HG03460 (cell line): ENCODE measurements around the gene ELMO2.
A peak's percentile ranks its signal among the peaks of the same experiment; 100 is the strongest.
"Not testable (repeated sequence)": the region's sequence is repeated elsewhere in the genome, so short reads cannot be mapped to it uniquely, and the experiment has no call there.

ENCODE experiments used
- ATAC-seq: cut with Tn5 transposase; IDR thresholded peaks from one replicate; pipeline ENCODE4 v1.9.1; 2021; ENCODE audit not compliant: unreplicated experiment

ELMO2 gene

GRCh38 chr20:46407671-46407996, 1.2 kb upstream of the ELMO2 start:
- ATAC-seq, result no peak

DNA sequence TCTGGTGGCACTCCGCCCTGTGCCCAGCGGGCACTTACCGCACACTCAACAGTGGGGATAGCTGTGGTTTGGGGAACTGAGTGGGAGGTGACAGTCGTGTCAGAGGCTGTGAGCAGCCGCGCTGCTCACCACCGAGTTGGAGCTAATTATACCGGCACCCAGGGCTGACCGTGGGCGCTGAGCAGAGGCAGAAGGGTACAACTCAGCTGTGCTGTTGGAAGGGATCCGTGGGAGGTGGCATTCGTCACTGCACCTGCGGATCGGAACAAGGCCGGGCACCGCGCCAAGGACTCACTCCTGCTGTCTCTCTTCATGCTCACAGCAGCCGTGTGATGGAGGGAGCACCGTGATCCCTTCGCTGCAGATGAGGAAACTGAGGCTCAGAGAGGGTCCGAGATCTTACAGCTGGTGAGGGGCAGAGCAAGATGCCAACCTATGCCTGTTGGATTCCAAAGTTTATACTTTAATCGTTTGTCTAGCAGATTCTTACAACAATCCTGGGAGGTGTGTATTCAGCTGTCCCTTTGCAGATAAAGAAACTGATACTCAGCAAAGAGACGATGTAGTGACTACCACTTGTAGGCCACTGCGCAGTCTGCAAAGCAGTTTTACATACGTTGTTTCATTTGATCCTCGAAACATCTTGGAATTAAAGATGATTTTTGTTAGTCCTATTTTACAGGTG, 713 bp upstream of the ELMO2 start:
- peak; percentile 33 for ATAC-seq

DNA sequence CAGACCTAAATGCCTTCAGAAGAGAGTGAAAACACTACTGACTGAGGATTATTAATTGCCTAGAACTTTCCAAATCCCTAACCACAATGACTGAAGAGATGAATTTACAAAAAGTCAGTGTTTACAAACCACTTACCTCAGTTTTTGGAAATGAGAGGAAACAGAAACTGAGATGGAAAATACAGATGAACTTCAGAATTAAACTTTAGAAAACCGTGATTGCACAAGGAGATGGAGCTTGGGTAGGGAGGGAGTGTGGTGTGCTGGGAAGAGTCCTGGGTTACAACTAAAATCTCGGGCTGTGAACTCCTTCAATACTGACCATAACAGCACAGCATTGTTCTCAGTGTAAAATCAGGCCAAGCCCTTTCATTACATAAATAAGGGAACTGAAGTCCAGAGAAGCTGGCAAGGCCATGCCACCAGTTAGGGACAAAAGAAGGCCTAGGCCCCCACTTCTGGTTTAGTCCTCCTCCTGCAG, 4.0 kb downstream of the ELMO2 start:
- ATAC-seq, result no peak

- no peak for ATAC-seq
These were observed 4.9 kb downstream of the ELMO2 start for GRCh38 chr20:46401478-46401860.

DNA sequence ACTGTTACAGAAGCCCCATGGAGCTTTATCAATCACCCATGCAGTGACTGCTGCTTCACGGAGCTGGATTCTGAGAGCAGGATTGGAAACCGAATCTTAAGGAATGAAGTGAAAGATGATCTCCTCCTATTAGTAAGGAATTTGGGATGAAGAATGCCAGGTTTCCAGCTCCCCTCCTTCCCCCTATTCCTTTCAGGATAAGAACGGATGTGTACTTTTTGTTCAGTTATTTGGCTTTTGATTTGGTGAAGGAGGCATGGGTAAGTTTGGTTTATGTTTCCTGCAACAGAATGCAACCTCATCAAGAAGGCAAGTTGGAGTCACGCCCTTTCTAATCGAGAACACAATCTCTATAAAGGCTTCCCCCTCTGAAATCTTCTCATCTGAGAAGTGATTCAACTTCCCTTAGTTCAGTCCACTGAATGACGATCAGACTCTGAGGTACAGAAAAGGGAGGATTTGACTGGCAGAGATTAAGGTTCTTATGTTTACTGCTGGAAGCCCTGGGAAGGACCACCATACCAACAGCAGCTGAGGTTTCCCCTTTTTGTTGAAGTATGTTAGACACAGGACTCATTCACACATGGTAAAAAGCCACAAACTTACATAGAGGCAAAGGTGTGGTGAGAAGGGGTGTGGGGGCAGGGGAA, 5.5 kb downstream of the ELMO2 start:
- ATAC-seq, result no peak

DNA sequence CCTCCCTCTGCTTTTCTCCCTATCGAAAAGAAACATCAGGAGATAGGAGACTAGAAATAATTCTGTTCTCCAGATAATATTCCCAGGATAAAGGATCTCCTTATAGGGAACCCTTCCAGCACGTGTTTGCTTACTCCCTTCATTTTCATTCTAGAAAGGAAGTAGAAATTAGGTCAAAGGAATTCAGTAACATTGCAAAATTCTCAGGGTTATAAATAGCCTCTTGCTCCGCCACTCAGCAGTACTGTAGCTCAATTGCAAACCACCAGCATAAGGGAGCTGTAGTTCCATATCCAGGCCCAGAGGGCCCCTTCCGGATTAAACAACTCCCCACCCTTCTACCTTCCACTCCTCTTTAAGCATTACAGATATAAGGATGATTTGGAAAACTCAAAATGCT, 6.2 kb downstream of the ELMO2 start:
- ATAC-seq, result no peak

DNA sequence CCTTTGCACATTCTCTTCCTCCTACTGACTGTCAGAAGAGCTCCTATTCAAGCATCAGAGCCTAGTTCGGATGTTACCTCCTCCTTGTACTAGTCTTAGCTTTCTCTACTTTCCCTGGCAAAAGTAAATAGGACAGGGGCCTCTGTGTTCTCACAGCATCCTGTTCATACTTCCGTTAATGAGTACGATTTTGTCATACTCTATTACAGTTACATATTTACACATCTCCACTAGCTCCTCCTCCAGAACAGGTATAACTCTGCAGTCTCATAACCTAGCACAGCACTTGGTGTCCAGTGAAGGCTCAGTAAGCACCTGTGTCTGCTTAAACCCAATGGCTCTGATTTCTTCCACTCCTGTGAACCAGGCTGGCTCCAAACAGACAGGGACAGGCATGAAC, 7.0 kb downstream of the ELMO2 start:
- no peak for ATAC-seq

DNA sequence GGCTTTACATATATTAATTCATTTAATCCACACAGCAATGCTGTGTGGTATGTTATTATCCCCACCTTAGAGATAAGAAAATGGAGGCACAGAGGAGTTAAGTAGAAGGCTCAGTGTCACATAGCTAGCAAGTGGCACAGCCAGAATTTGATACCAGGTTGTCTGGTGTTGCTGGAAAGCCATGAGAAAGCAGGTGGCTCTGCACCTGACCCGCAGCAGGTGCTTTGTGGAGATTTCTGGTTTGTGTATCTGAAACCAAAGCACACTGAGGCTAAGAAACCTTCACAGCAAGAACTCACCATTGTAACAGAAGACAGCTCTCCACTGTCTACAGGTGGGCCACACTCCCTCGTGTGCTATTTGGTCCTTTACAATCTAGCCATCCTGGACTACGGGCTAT, 7.5 kb downstream of the ELMO2 start:
- ATAC-seq, result no peak

DNA sequence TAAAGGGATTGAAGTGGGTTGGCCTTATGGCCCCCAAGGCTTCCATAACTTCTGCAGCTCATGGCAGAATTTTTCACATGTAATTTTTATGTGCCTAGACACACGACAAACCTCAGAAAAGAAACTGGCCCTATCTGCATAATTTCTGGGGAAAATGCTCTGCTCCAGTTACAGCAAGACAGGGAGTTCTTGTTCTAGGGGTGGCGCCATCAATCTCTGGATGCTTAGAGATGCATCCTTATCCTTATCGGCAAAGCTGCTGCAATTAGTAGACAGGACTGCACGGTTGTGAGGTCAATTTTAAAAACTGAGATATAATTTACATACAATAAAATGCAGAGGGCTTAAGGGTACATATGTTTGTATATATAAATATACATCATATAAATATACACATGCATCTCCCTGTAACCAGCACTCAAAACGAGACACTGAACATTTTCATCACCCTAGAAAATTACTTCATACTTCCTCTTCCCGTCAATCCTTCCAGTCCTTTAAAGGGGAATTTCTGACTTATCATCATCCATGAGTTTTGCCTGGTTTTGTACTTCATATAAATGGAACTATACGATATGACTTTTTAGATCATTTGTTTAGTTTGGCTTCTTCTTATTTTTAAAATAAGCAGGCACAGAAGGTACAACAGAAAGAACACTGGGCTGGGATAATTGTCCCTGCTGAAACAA, 10.2 kb downstream of the ELMO2 start:
- ATAC-seq, result no peak

GRCh38 chr20:46394872-46395760, 11.3 kb downstream of the ELMO2 start:
- no peak for ATAC-seq

DNA sequence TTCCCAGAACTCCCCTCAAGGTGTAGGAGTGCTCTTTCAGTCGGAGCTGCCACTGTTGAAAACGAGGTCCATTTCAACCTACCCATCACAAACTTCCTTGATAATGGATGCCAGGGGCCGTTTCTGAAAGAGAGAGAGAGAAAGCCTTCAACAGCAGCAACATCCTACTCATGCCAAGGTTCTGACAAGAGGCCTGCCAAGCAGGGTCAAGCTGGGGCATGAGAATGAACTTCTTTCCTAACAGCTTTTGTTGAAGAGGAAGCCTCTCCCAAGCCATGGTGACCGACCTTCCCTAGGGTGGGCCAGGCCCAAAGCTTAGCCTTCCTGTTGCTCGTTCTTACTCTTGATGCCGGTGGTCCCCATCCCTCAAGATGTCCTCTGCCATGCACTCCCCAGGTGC, 12.4 kb downstream of the ELMO2 start:
- ATAC-seq, result no peak

GRCh38 chr20:46388937-46389336, 17.5 kb downstream of the ELMO2 start:
- ATAC-seq, result no peak

GRCh38 chr20:46388201-46388836, 18.1 kb downstream of the ELMO2 start:
- ATAC-seq, result no peak

- not testable (repeated sequence) for ATAC-seq
These were observed 19.4 kb downstream of the ELMO2 start for GRCh38 chr20:46387054-46387453.

DNA sequence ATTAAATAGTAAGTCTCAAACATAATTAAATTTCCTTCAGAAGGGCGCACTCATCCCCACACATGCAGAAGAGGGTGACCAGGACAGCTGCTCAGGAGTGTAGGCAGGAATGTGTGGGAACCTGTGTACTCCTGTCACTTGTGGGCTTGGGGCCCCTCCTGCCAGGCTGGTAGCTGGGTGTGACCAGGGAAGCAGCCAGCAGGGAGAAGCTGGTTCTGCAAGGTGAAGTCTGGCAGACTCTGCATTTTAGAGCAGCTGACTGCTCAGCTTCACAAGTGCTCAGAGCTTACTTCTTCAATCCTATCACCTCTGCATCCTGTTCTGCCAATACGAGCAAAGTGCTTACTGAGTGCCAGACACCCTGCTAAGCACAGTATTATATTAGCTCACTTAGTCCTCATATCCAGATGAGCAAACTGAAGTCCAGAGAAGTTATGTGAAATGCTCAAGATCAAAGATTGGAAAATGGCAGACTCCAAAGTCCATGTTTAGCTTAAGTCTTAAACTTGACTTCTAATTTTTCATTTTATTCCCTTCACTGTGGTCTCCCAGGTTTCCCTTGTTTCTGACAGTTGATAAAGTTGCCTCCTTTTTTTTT, 27.9 kb downstream of the ELMO2 start:
- ATAC-seq, result no peak

DNA sequence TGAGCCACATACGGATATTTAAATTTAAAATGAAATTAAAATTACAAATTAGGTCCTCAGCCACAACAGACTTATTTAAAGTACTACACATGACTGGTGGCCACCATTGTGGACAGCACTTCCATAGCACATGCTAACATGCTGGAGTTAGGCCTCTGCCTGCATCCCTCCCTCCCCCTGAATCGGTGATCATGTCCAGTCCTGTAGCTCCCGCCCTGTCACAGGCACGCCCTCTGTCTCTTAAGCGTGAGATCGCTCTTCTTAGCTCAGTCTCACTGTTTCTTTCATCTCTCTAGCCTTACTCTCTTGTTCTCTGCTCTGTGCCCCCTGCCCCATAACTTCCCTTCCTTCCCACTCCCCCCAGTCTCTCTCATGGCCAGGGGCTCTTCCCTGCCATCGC, 28.9 kb downstream of the ELMO2 start:
- no peak for ATAC-seq

DNA sequence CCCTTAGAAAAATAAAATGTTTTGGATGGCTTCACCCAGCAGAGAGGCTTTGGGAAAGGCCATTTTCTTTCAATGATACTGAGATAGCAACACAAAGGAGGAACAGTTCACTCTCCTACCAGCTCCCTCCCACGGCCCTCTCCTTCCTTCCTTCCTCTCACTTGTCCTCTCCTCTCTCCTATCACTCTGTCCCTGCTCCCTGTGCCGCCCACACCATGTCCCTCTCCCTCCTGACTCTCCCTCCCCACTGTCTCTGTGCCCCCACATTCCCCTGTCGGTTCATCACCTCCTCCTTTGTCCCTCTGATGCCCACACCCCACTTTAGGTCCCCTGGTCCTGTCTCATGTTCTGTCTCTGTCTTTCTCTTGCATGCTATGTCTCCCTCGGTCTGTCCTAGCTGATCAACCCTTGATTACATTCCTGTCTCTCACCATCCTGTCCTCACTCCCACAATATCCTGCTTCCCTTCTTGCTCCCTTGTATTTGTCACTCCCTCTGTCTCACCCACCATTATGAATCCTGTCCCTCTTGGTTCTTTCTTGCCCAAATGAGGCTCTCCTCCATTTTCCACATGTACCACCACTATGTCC, 30.1 kb downstream of the ELMO2 start:
- ATAC-seq, result no peak

- no peak for ATAC-seq
These were observed 30.6 kb downstream of the ELMO2 start for GRCh38 chr20:46375771-46376170.

DNA sequence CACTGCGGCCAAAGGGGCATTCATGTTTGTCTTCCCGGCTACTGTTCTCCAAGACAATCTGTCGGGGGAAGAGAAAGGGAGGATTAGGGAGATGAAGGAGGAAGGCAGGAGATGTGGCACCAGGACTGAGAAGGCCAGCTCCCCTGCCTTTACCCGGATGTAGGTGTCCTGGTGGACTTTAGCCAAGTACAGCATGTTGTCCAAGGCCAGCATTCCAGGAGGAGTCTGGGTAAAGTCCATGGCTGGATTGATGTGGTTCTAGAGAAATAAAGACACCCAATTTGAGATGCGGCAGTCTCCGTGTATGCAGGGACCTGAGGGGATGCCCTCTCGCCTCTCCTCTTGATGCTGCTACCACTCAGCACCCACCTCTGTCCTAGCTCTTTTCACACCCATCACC, 32.0 kb downstream of the ELMO2 start:
- no peak for ATAC-seq

DNA sequence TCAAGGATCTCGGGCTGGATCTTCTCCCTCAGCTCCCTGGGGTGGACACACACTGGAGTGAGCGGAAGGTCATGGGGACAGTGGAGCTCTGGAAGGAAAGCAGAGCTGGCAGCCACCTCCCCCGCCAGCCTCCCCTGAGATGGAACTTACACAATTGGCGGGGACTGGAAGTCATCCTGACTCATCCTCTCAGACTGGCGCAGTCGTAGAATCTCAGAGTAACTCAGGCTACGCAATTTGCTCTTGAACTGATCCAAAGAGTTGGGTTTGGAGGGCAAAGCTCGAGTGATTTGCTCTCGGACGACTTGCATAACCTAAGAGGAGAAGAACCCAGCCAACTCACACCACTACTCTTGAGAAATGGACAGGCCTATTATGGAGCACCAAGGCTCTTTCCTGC, 34.8 kb downstream of the ELMO2 start:
- no peak for ATAC-seq
